Measurements from ENCODE around the gene MPHOSPH10.
"Not testable (repeated sequence)": the region's sequence is repeated elsewhere in the genome, so short reads cannot be mapped to it uniquely, and the experiment has no call there.

DNA sequence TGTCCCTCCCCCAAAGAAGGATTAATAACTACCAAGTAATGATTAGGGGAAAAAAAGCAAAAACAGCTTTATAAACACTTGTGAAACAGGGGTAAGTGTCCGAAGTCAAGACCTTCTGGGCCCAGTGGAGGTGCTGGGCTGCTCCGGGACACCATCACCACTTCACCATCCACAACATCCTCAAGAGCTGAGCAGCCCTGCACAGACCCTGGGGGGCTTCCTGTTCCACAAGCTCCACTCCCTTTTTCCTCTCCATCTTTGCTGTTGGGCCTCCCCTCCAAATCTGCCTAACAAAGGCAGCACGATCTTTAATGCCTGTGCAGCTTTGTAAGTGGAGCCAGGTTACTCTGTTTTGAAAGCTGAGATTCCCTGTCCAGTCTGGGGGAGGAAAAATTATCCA is 47.1 kb upstream of the MPHOSPH10 start:
- TF ChIP-seq CTCF (IDR thresholded peaks at IDR 0.05; ENCODE audit: poor library complexity, severe bottlenecking), result not testable (repeated sequence)
- TF ChIP-seq, protein P1, sequence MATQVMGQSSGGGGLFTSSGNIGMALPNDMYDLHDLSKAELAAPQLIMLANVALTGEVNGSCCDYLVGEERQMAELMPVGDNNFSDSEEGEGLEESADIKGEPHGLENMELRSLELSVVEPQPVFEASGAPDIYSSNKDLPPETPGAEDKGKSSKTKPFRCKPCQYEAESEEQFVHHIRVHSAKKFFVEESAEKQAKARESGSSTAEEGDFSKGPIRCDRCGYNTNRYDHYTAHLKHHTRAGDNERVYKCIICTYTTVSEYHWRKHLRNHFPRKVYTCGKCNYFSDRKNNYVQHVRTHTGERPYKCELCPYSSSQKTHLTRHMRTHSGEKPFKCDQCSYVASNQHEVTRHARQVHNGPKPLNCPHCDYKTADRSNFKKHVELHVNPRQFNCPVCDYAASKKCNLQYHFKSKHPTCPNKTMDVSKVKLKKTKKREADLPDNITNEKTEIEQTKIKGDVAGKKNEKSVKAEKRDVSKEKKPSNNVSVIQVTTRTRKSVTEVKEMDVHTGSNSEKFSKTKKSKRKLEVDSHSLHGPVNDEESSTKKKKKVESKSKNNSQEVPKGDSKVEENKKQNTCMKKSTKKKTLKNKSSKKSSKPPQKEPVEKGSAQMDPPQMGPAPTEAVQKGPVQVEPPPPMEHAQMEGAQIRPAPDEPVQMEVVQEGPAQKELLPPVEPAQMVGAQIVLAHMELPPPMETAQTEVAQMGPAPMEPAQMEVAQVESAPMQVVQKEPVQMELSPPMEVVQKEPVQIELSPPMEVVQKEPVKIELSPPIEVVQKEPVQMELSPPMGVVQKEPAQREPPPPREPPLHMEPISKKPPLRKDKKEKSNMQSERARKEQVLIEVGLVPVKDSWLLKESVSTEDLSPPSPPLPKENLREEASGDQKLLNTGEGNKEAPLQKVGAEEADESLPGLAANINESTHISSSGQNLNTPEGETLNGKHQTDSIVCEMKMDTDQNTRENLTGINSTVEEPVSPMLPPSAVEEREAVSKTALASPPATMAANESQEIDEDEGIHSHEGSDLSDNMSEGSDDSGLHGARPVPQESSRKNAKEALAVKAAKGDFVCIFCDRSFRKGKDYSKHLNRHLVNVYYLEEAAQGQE (IDR thresholded peaks at IDR 0.05; ENCODE audit: borderline replicate concordance), result not testable (repeated sequence)
